T-helper 2 cell treated with Interferon-gamma antibody and Interleukin-4, amounts not matched to agents 5 μg/mL and 100 μg/mL, for 36 hours (primary cell): ENCODE data around the gene ECT2L.

ENCODE experiments used
- DNase-seq: peaks from one replicate; pipeline ENCODE4 v3.0.0; 2021; ENCODE audit warnings: low spot score
- H3K27ac Mint-ChIP-seq: one replicate; pipeline ENCODE4 v1.8.0; 2021; ENCODE audit warnings: mild to moderate bottlenecking, mixed read lengths
- H3K27me3 Mint-ChIP-seq: one replicate; pipeline ENCODE4 v1.8.0; 2021; ENCODE audit warnings: low read depth, mixed read lengths
- H3K36me3 Mint-ChIP-seq: one replicate; pipeline ENCODE4 v1.8.0; 2021; ENCODE audit warnings: low read depth, mixed read lengths
- H3K4me1 Mint-ChIP-seq: one replicate; pipeline ENCODE4 v1.8.0; 2021; ENCODE audit warnings: low read depth, mixed read lengths
- H3K4me3 Mint-ChIP-seq: one replicate; pipeline ENCODE4 v1.8.0; 2022; ENCODE audit warnings: mild to moderate bottlenecking, moderate library complexity, mixed read lengths
- H3K9me3 Mint-ChIP-seq: one replicate; pipeline ENCODE4 v1.8.0; 2021; ENCODE audit warnings: mixed read lengths

ECT2L gene

GRCh38 chr6:138817799-138818198, 21.9 kb downstream of the ECT2L start:
- Mint-ChIP-seq H3K4me1 (peaks cover 28% of the 10 kb centered on the region), H3K4me3 (peak overlapping the region; percentile 9), H3K27ac (no peak overlapping the region), H3K36me3 (no peaks in the 10 kb centered on the region), H3K9me3 (no peaks in the 10 kb centered on the region), H3K27me3 (peaks cover 3% of the 10 kb centered on the region)
- peak; percentile 67 for DNase-seq

DNA sequence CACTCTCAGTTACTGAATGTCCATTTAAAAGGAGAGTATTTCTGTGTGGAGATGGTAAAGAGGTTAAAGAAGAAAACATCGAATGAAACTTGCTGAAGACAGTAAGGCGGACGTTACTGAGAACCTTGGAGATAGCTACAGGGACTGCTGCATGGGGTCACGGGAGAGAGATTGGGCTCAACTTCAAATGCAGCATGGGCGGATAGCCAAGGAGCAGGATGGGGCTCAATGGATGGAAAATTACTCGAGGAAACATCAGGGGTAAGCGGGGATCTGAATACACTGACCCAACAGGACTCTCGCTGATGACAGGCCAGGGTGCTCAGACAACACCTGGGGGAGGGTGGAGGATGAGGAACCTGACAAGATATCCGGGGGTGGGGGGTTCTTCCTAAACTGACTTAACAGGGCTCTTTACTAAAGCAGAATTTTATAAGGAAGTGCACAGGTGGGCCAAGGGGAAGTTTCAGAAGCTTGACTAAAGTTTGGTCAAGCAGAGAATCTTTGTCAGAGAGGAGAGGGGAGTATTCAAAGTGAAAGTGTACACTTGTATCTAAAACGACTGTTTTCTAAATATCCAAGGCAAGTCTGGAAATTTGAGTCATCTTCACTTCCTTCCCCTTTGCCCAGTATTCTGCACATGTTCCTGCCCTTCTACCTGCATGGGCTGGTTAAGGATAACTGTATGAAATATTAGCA, 22.8 kb downstream of the ECT2L start:
- DNase-seq: peak; percentile 16
- Mint-ChIP-seq H3K4me3 (peak overlapping the region; percentile 9), H3K27ac (peak overlapping the region; percentile 14), H3K4me1 (peaks cover 28% of the 10 kb centered on the region), H3K36me3 (no peaks in the 10 kb centered on the region), H3K9me3 (no peaks in the 10 kb centered on the region), H3K27me3 (peaks cover 3% of the 10 kb centered on the region)

DNA sequence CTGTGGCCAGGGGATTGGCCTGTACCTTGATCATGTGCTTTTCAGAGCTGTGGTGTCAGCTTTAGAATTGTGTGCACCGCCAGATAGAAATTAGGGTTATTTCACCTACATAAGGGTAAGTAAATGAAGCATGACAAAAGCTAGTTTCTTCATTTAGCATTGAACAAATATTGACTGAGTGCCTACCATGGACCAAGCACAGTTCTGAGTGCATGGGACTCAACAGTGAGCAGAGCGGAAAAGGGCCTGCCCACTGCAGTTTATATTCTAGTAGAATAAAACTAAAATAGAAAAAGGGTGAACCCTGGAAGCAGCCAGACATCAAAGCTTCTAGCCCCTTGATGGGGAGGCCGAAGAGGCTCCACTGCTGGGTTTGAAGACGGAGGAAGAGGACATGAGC, 25.6 kb downstream of the ECT2L start:
- H3K4me3 Mint-ChIP-seq: no peak overlapping the region
- peaks cover 29% of the 10 kb centered on the region for H3K4me1 Mint-ChIP-seq
- no peaks in the 10 kb centered on the region for H3K9me3 Mint-ChIP-seq
- H3K27ac Mint-ChIP-seq: no peak overlapping the region
- no peak for DNase-seq
- no peaks in the 10 kb centered on the region for H3K27me3 Mint-ChIP-seq
- no peaks in the 10 kb centered on the region for H3K36me3 Mint-ChIP-seq

DNA sequence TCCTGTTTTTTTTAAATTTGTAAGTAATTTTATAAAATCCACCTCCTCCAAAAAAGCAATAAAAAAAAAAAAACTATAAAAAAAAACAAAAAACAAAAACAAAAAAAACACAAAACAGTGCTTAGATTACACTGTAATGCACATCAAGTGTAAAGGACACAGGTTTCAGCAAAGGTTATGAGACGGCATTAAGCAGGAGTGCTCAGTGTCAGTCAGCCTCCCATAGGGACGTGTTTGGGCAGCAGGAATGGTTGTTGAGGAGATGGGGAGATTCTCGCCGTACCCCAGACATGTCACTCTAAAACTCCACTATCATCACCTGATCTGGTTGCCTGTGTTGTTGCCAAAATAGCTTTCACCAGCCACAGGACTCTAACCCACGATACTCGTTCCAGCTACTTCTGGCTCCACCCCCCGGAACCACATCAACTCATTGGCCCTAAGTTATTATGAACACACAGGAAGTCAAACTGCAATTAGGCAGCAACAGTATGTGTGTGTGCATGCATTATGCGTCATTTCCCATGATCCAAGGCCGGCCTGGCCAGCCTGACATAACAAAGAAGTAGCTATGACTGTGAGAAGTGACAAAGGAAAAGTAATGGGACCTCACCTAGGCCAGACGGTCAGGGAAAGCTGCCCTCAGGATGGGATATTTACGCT, 28.7 kb downstream of the ECT2L start:
- Mint-ChIP-seq H3K27me3 (no peaks in the 10 kb centered on the region), H3K9me3 (no peaks in the 10 kb centered on the region), H3K27ac (peak overlapping the region; percentile 52), H3K36me3 (no peaks in the 10 kb centered on the region), H3K4me3 (no peak overlapping the region), H3K4me1 (peaks cover 9% of the 10 kb centered on the region)
- peak; percentile 20 for DNase-seq

DNA sequence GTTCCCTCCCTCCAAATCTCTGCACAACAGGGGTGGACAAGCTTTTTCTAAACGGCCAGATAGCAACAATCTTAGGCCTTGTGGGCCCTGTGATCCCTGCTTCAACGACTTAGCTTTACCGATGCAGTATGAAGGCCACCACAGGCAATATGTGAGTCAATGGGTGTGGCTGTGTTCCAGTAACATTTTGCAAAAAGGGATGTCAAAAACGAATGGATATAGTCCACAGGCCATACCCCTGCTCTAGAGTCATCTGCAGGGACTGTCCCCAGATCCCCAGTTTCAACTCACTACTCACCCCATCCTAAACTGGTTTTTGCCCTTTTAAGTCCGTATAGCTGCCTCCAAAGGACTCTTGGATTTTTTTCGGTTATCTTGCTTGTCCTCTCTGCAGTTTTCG, 34.4 kb downstream of the ECT2L start:
- Mint-ChIP-seq H3K4me1 (peaks cover 8% of the 10 kb centered on the region), H3K9me3 (no peaks in the 10 kb centered on the region)

GRCh38 chr6:138832182-138832581, 36.3 kb downstream of the ECT2L start:
- Mint-ChIP-seq H3K27me3 (no peaks in the 10 kb centered on the region), H3K9me3 (no peaks in the 10 kb centered on the region), H3K4me3 (no peak overlapping the region), H3K4me1 (peaks cover 8% of the 10 kb centered on the region), H3K36me3 (no peaks in the 10 kb centered on the region), H3K27ac (no peak overlapping the region)
- no peak for DNase-seq

More for the DNA sequence above, 34.4 kb downstream of the ECT2L start:
- no peak overlapping the region for H3K4me3 Mint-ChIP-seq
- H3K36me3 Mint-ChIP-seq: no peaks in the 10 kb centered on the region
- no peak overlapping the region for H3K27ac Mint-ChIP-seq
- H3K27me3 Mint-ChIP-seq: no peaks in the 10 kb centered on the region
- DNase-seq: no peak

DNA sequence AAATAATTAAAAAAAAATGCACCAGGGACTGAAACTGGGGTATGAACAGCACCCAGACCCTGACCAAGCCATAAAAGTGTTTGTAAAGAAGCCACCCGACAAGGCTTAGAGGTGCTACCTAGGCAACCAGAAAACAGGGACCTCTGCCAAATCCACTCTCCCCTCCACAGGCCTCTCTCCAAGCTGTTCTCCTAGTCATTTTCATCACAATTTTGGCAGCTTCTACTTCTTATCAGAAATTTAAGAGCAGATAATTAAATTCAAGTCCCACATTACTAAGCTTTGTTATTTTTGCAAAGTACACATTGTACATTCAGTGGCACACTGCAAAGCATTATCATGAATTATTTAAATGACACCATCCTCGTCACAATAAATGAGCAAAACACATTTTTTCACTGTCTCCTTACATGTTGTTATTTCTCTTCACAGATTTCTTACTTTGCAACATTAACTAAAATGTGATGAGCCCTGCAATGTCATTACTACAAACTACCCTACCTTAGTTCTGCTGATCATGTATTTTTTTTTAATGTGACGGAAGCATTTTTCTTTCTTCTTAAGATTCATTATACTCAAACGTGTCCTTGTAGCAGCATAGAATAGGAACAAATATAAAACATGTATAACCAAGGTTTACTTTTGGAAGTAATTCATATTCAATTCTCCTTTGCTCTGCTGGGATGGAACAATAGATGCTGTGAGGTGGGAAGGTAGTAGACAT, 38.1 kb downstream of the ECT2L start:
- no peak overlapping the region for H3K4me3 Mint-ChIP-seq
- H3K9me3 Mint-ChIP-seq: no peaks in the 10 kb centered on the region
- no peaks in the 10 kb centered on the region for H3K36me3 Mint-ChIP-seq
- peaks cover 8% of the 10 kb centered on the region for H3K4me1 Mint-ChIP-seq
- H3K27ac Mint-ChIP-seq: no peak overlapping the region
- no peak for DNase-seq
- H3K27me3 Mint-ChIP-seq: no peaks in the 10 kb centered on the region

- H3K4me1 Mint-ChIP-seq: peaks cover 8% of the 10 kb centered on the region
- H3K27me3 Mint-ChIP-seq: no peaks in the 10 kb centered on the region
- no peak overlapping the region for H3K4me3 Mint-ChIP-seq
- H3K27ac Mint-ChIP-seq: no peak overlapping the region
- H3K9me3 Mint-ChIP-seq: no peaks in the 10 kb centered on the region
- DNase-seq: no peak
- H3K36me3 Mint-ChIP-seq: no peaks in the 10 kb centered on the region
Observed at GRCh38 chr6:138837246-138837645, 41.4 kb downstream of the ECT2L start.

DNA sequence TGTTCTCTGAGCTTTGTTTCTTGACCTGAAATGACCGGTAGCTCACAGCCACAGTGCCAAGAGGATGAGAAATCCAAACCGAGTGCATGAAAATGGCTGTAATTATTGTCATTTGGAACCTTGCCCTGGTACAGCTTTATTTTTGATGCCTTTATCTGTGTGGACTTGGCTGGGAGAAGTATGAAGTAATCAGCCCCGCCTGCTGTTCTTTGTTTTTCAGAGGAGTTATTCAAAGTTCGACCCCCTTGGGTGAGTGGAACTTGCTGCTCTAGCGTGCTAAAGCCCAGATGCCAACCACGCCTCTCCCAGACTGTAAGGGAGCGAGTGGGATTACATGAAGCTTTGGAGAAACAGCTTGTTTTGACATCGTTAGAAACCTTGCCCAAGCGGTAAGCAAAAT, 48.3 kb downstream of the ECT2L start:
- Mint-ChIP-seq H3K4me1 (no peaks in the 10 kb centered on the region), H3K27ac (no peak overlapping the region), H3K36me3 (no peaks in the 10 kb centered on the region), H3K27me3 (no peaks in the 10 kb centered on the region), H3K9me3 (peaks cover 3% of the 10 kb centered on the region), H3K4me3 (no peak overlapping the region)
- no peak for DNase-seq

DNA sequence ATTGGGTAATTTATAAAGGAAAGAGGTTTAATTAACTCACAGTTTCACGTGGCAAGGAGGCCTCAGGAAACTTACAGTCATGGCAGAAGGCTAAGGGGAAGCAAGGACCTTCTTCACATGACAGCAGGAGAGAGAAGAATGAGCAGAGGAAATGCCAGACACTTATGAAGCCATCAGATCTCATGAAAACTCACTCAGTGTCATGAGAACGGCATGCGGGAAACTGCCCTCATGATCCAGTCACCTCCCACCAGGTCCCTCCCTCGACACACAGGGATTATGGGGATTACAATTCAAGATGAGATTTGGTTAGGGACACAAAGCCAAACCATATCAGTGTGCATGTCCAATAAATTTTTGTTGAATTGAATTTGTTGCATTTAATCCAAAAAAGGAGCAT, 52.0 kb downstream of the ECT2L start:
- H3K27me3 Mint-ChIP-seq: no peaks in the 10 kb centered on the region
- H3K4me3 Mint-ChIP-seq: no peak overlapping the region
- DNase-seq: no peak
- no peak overlapping the region for H3K27ac Mint-ChIP-seq
- no peaks in the 10 kb centered on the region for H3K4me1 Mint-ChIP-seq
- no peaks in the 10 kb centered on the region for H3K36me3 Mint-ChIP-seq
- H3K9me3 Mint-ChIP-seq: peaks cover 3% of the 10 kb centered on the region

DNA sequence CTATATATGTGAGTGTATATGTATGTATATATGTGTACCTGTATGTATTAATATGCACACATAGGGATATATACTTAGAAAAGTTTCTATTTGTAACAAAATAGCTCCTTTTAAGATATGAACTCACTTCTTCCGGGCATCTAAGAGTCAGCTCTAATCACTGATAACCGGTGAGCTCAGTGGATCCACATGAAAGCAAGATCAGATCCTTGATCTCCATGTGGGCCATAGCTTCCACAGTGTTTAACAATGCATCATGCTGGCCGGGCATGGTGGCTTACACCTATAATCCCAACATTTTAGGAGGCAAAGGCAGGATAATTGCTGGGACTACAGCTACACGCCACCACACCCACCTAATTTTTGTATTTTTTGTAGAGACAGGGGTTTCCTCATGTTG, 52.6 kb downstream of the ECT2L start:
- DNase-seq: no peak
- Mint-ChIP-seq H3K27me3 (no peaks in the 10 kb centered on the region), H3K36me3 (no peaks in the 10 kb centered on the region), H3K4me1 (no peaks in the 10 kb centered on the region), H3K27ac (no peak overlapping the region), H3K4me3 (no peak overlapping the region), H3K9me3 (peaks cover 3% of the 10 kb centered on the region)

- Mint-ChIP-seq H3K27ac (no peak overlapping the region), H3K36me3 (no peaks in the 10 kb centered on the region), H3K4me1 (no peaks in the 10 kb centered on the region), H3K27me3 (no peaks in the 10 kb centered on the region), H3K9me3 (peaks cover 3% of the 10 kb centered on the region), H3K4me3 (no peak overlapping the region)
- no peak for DNase-seq
Observed at GRCh38 chr6:138849791-138850190, 53.9 kb downstream of the ECT2L start.

GRCh38 chr6:138856654-138857053, 60.8 kb downstream of the ECT2L start:
- no peak overlapping the region for H3K27ac Mint-ChIP-seq
- peaks cover 2% of the 10 kb centered on the region for H3K27me3 Mint-ChIP-seq
- H3K4me1 Mint-ChIP-seq: no peaks in the 10 kb centered on the region
- H3K4me3 Mint-ChIP-seq: no peak overlapping the region
- no peaks in the 10 kb centered on the region for H3K9me3 Mint-ChIP-seq
- DNase-seq: no peak
- no peaks in the 10 kb centered on the region for H3K36me3 Mint-ChIP-seq

DNA sequence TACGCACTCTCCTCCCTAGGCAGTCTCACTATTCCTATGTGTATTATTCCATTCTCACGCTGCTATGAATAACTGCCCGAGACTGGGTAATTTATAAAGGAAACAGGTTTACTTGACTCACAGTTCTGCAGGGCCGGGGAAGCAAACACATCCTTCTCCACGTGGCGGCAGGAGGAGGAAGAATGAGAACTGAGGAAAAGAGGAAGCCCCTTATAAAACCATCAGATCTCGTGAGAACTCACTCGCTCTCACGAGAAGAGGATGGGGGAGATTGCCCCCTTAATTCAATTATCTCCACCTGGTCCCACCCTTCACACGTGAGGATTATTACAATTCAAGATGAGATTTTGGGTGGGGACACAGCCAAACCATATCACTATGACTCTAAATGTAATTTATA, 61.9 kb downstream of the ECT2L start:
- Mint-ChIP-seq H3K4me3 (no peak overlapping the region), H3K36me3 (no peaks in the 10 kb centered on the region), H3K4me1 (no peaks in the 10 kb centered on the region), H3K27ac (no peak overlapping the region), H3K9me3 (no peaks in the 10 kb centered on the region), H3K27me3 (peaks cover 8% of the 10 kb centered on the region)
- DNase-seq: no peak
